Kidney epithelial cell (primary cell): Measurements from ENCODE around the gene SIX6. TPM values are rescaled to one million over a fixed set of nuclear protein-coding genes. Genes with fewer than 3 reads are reported as not detected.

Source experiments
- DNase-seq: peaks from one replicate; pipeline ENCODE4 v3.0.0-alpha.2; 2010; ENCODE audit warnings: low read depth
- H3K27me3 ChIP-seq: 2 replicates; pipeline ENCODE4 v1.6.0; 2011; ENCODE audit warnings: low read length; ENCODE audit not compliant: control insufficient read depth, insufficient read depth
- H3K36me3 ChIP-seq: 2 replicates; pipeline ENCODE4 v1.5.1; 2011; ENCODE audit warnings: low read length; ENCODE audit not compliant: control insufficient read depth, insufficient read depth
- H3K4me3 ChIP-seq: 2 replicates; pipeline ENCODE4 v1.5.1; 2011; ENCODE audit warnings: low read depth, mild to moderate bottlenecking, control low read depth, low read length
- total RNA-seq: library from RNA; depleted of rRNA; stranded (reverse); fragments of >200 nt; gene quantifications from 2 replicates; pipeline ENCODE4 v1.2.3, GENCODE V29; 2015
- TF ChIP-seq, protein P1 (sequence below): IDR thresholded peaks from 2 replicates; pipeline ENCODE4 v1.5.1; 2011; ENCODE audit warnings: mild to moderate bottlenecking, moderate library complexity, low read length, control low read depth, inconsistent platforms; ENCODE audit not compliant: insufficient read depth, poor library complexity, severe bottlenecking

SIX6 gene
- total RNA-seq, 1 donor from 2014 or later, result not detected

DNA sequence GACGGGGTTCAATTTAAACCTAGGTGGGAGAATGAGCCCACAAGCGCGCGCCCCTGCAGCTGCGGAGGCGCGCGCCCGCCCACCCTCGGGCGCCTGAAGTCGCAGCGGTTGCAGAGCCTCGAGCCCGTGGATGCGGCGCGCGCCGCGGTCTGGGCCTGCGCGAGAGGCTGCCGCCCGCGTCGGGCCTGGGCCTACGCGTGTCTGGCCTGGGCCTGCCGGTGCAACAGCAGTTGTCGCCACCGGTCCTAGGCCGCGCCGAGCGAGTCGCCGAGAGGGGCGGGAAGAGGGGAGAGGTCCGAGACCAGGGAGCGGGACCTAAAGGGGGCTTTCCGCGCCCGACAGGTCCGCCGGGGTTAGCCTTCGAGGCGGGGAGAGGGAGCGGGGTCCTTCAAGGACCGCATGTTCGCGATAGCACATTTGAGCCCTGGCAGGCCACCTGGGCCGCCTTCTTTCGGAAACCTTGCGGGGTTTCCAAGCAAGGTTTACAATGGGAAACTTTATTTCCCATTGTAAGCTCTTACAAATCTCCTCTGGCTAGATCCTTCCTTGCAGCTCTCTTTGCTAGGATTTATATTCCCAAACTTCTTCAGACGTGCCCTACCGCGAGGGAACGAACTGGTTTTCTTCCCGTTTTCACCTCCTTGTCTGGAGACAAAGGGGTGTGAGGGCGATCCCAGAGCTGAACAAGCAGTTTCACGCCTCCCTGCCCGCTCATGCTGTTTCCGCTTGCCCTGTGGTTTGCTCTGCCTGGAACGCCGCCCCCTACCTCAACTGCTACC is 6.8 kb downstream of the SIX6 start:
- Histone ChIP-seq H3K27me3 (peaks cover 57% of the 10 kb centered on the region), H3K4me3 (no peak overlapping the region), H3K36me3 (no peaks in the 10 kb centered on the region)
- DNase-seq, result no peak
- TF ChIP-seq, protein P1, sequence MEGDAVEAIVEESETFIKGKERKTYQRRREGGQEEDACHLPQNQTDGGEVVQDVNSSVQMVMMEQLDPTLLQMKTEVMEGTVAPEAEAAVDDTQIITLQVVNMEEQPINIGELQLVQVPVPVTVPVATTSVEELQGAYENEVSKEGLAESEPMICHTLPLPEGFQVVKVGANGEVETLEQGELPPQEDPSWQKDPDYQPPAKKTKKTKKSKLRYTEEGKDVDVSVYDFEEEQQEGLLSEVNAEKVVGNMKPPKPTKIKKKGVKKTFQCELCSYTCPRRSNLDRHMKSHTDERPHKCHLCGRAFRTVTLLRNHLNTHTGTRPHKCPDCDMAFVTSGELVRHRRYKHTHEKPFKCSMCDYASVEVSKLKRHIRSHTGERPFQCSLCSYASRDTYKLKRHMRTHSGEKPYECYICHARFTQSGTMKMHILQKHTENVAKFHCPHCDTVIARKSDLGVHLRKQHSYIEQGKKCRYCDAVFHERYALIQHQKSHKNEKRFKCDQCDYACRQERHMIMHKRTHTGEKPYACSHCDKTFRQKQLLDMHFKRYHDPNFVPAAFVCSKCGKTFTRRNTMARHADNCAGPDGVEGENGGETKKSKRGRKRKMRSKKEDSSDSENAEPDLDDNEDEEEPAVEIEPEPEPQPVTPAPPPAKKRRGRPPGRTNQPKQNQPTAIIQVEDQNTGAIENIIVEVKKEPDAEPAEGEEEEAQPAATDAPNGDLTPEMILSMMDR, result no peak

DNA sequence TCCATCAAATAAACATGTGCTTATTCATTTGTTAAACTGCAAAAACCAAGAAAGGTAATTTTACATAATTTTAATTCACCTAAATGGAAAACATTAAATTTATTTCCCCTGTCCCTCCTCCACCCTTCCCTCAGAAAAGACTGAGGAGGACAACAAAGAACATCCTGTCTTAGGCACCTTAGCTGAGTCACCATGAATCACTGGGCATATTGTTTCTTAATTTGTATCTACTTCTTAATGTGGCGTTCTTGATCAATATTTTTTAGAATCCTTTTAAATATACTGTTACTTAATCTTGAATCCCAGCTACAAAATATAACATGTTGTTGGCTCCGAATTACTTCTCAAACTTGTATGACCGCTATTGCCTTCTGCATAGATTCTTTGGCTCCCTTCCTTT is 23.5 kb downstream of the SIX6 start:
- H3K27me3 ChIP-seq, result no peaks in the 10 kb centered on the region
- no peaks in the 10 kb centered on the region for H3K36me3 ChIP-seq
- TF ChIP-seq, protein P1, result no peak
- no peak overlapping the region for H3K4me3 ChIP-seq
- DNase-seq, result no peak

DNA sequence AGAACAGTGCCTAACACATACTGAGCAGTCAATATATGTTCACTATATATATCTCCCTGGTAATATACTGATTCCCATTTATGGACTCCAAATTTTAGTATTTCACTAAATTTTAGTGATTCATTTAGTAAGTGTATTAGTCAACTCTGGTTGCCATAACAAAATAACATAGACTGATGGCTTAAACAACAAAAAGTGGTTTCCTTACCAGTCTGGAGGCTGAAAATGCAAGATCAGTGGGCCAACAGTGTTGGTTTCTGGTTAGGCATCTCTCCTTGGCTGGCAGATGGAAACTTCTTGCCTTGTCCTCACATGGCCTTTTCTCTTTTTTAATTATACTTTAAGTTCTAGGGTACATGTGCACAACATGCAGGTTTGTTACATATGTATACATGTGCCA is 28.7 kb downstream of the SIX6 start:
- Histone ChIP-seq H3K36me3 (no peaks in the 10 kb centered on the region), H3K4me3 (no peak overlapping the region), H3K27me3 (no peaks in the 10 kb centered on the region)
- no peak for DNase-seq
- TF ChIP-seq, protein P1, result no peak

DNA sequence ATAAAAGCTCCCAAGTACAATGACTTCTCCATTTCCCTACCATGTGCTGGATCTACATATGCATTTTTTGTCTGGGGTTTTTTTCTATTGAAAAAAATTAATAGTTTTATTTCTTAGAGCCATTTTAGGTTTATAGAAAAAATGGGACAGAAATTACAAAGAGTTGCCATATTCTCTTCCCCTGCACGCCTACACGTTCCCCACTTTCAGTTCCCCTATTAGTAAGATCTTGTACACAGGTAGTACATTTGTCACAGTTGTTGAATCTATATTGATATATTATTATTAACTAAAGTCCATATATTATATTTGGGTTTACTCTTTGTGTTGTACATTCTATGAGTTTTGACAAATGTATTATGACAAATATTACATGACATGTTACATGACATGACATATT is 35.7 kb downstream of the SIX6 start:
- Histone ChIP-seq H3K27me3 (no peaks in the 10 kb centered on the region), H3K36me3 (no peaks in the 10 kb centered on the region), H3K4me3 (no peak overlapping the region)
- TF ChIP-seq, protein P1, result no peak
- DNase-seq, result no peak

DNA sequence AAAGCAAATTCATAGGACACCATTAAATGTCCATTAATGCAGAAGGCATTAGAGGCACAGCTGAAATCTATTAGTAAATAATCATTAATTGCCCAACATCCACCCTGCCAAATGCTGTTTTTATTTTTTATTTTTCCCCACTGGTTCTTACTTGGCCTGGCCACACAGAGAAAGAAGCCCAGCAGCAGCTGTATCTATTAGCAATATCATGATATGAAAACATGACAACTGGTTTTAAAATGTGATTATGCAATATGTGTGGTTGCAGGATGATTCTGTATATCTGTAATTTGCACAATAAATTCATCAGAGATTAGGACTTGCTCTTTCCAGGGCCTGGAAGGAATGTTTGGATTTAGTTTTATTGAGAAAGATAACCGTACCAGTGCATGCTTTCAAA is 44.9 kb downstream of the SIX6 start:
- H3K4me3 ChIP-seq, result no peak overlapping the region
- TF ChIP-seq, protein P1, result no peak
- no peak for DNase-seq
- no peaks in the 10 kb centered on the region for H3K36me3 ChIP-seq
- H3K27me3 ChIP-seq, result no peaks in the 10 kb centered on the region
